Stomach smooth muscle (tissue), 2 donors: Measurements from ENCODE around the gene USP43.
"Not testable (repeated sequence)": the region's sequence is repeated elsewhere in the genome, so short reads cannot be mapped to it uniquely, and the experiment has no call there.

ENCODE experiments used
- H3K27ac ChIP-seq: one replicate; pipeline ENCODE4 v1.7.0; 2013; ENCODE audit warnings: mild to moderate bottlenecking, low read length, inconsistent platforms
- H3K27me3 ChIP-seq, 2 donors: one replicate each; pipeline ENCODE4 v1.7.0; 2013; ENCODE audit warnings: low read length in 2 of 2; ENCODE audit not compliant: insufficient read depth in 2 of 2, control insufficient read depth in 1 of 2
- H3K36me3 ChIP-seq, 2 donors: one replicate each; pipeline ENCODE4 v1.7.0; 2013; ENCODE audit warnings: low read length in 2 of 2; ENCODE audit not compliant: control insufficient read depth in 2 of 2, insufficient read depth in 2 of 2
- H3K4me1 ChIP-seq: one replicate; pipeline ENCODE4 v1.7.0; 2013; ENCODE audit warnings: low read length; ENCODE audit not compliant: control insufficient read depth, insufficient read depth
- H3K4me3 ChIP-seq, 2 donors: one replicate each; pipeline ENCODE4 v1.7.0; 2013; ENCODE audit warnings: low read length in 2 of 2
- H3K9ac ChIP-seq, 2 donors: one replicate each; pipeline ENCODE4 v1.7.0; 2013; ENCODE audit warnings: low read length in 2 of 2, mild to moderate bottlenecking in 1 of 2
- H3K9me3 ChIP-seq, 2 donors: one replicate each; pipeline ENCODE4 v1.7.0; 2013; ENCODE audit warnings: low read length in 2 of 2; ENCODE audit not compliant: control insufficient read depth in 2 of 2
- donor health status: healthy.
- donor health status: Pancreatic carcinoma.

USP43 gene

GRCh38 chr17:9661027-9661426, 15.7 kb downstream of the USP43 start:
- H3K27ac ChIP-seq, result no peak overlapping the region
- no peaks in the 10 kb centered on the region for H3K4me1 ChIP-seq
- no peak overlapping the region for H3K9ac ChIP-seq
- H3K36me3 ChIP-seq, result no peaks in the 10 kb centered on the region
- H3K27me3 ChIP-seq, result peaks cover 0 to 2% of the 10 kb centered on the region in 2 donors
- peaks cover 4 to 14% of the 10 kb centered on the region in 2 donors for H3K9me3 ChIP-seq
- H3K4me3 ChIP-seq, result no peak overlapping the region

- H3K36me3 ChIP-seq, H3K4me1 ChIP-seq, H3K27me3 ChIP-seq, H3K9ac ChIP-seq, H3K27ac ChIP-seq, H3K4me3 ChIP-seq: not testable (repeated sequence)
- peaks cover 8 to 14% of the 10 kb centered on the region in 2 donors for H3K9me3 ChIP-seq
Measured at GRCh38 chr17:9663511-9663910, 18.2 kb downstream of the USP43 start.

- peaks cover 0 to 16% of the 10 kb centered on the region in 2 donors for H3K27me3 ChIP-seq
- H3K36me3 ChIP-seq, result no peaks in the 10 kb centered on the region
- peaks cover 8 to 9% of the 10 kb centered on the region in 2 donors for H3K9me3 ChIP-seq
- no peak overlapping the region for H3K9ac ChIP-seq
- H3K27ac ChIP-seq, result no peak overlapping the region
- no peaks in the 10 kb centered on the region for H3K4me1 ChIP-seq
- no peak overlapping the region for H3K4me3 ChIP-seq
Measured at GRCh38 chr17:9666461-9667050, 21.2 kb downstream of the USP43 start.

GRCh38 chr17:9668517-9668916, 23.2 kb downstream of the USP43 start:
- Histone ChIP-seq H3K4me1 (no peaks in the 10 kb centered on the region), H3K9ac (no peak overlapping the region), H3K27me3 (peaks cover 0 to 16% of the 10 kb centered on the region in 2 donors), H3K4me3 (no peak overlapping the region), H3K36me3 (no peaks in the 10 kb centered on the region), H3K9me3 (peaks cover 6 to 8% of the 10 kb centered on the region in 2 donors), H3K27ac (no peak overlapping the region)

- Histone ChIP-seq H3K27ac (no peak overlapping the region), H3K4me1 (no peaks in the 10 kb centered on the region), H3K9ac (no peak overlapping the region)
Measured at GRCh38 chr17:9669551-9670008, 24.3 kb downstream of the USP43 start.

GRCh38 chr17:9670596-9670995, 25.3 kb downstream of the USP43 start:
- peaks cover 0 to 16% of the 10 kb centered on the region in 2 donors for H3K27me3 ChIP-seq
- H3K9me3 ChIP-seq, result peaks cover 4 to 8% of the 10 kb centered on the region in 2 donors
- no peak overlapping the region for H3K4me3 ChIP-seq
- H3K36me3 ChIP-seq, result no peaks in the 10 kb centered on the region
- H3K9ac ChIP-seq, result no peak overlapping the region
- H3K4me1 ChIP-seq, result no peaks in the 10 kb centered on the region
- H3K27ac ChIP-seq, result no peak overlapping the region

More at GRCh38 chr17:9669551-9670008, 24.3 kb downstream of the USP43 start:
- no peaks in the 10 kb centered on the region for H3K36me3 ChIP-seq
- peaks cover 0 to 16% of the 10 kb centered on the region in 2 donors for H3K27me3 ChIP-seq
- H3K4me3 ChIP-seq, result no peak overlapping the region
- H3K9me3 ChIP-seq, result peaks cover 6 to 8% of the 10 kb centered on the region in 2 donors

- no peaks in the 10 kb centered on the region for H3K36me3 ChIP-seq
- no peaks in the 10 kb centered on the region for H3K4me1 ChIP-seq
- H3K4me3 ChIP-seq, result no peak overlapping the region
- H3K27ac ChIP-seq, result no peak overlapping the region
- H3K27me3 ChIP-seq, result peaks cover 0 to 14% of the 10 kb centered on the region in 2 donors
- H3K9ac ChIP-seq, result no peak overlapping the region
- no peaks in the 10 kb centered on the region for H3K9me3 ChIP-seq
Measured at GRCh38 chr17:9671559-9671958, 26.2 kb downstream of the USP43 start.

GRCh38 chr17:9672266-9672665, 26.9 kb downstream of the USP43 start:
- Histone ChIP-seq H3K27me3 (peaks cover 0 to 14% of the 10 kb centered on the region in 2 donors), H3K9me3 (no peaks in the 10 kb centered on the region), H3K4me3 (no peak overlapping the region), H3K9ac (no peak overlapping the region), H3K27ac (no peak overlapping the region), H3K4me1 (no peaks in the 10 kb centered on the region), H3K36me3 (no peaks in the 10 kb centered on the region)

GRCh38 chr17:9672691-9673090, 27.4 kb downstream of the USP43 start:
- Histone ChIP-seq H3K9ac (no peak overlapping the region), H3K4me1 (no peaks in the 10 kb centered on the region), H3K9me3 (no peaks in the 10 kb centered on the region), H3K27me3 (peaks cover 0 to 14% of the 10 kb centered on the region in 2 donors), H3K4me3 (no peak overlapping the region), H3K36me3 (no peaks in the 10 kb centered on the region), H3K27ac (no peak overlapping the region)

- Histone ChIP-seq H3K27ac (no peak overlapping the region), H3K4me1 (no peaks in the 10 kb centered on the region)
Measured at GRCh38 chr17:9676084-9676483, 30.8 kb downstream of the USP43 start.

GRCh38 chr17:9676820-9677310, 31.5 kb downstream of the USP43 start:
- Histone ChIP-seq H3K9ac (no peak overlapping the region), H3K9me3 (peaks cover 4 to 6% of the 10 kb centered on the region in 2 donors), H3K4me1 (no peaks in the 10 kb centered on the region), H3K4me3 (no peak overlapping the region), H3K27ac (no peak overlapping the region), H3K27me3 (no peaks in the 10 kb centered on the region), H3K36me3 (no peaks in the 10 kb centered on the region)

More at GRCh38 chr17:9676084-9676483, 30.8 kb downstream of the USP43 start:
- H3K36me3 ChIP-seq, result no peaks in the 10 kb centered on the region
- H3K9me3 ChIP-seq, result peaks cover 4 to 6% of the 10 kb centered on the region in 2 donors
- H3K4me3 ChIP-seq, result no peak overlapping the region
- no peak overlapping the region for H3K9ac ChIP-seq
- peaks cover 0 to 3% of the 10 kb centered on the region in 2 donors for H3K27me3 ChIP-seq
